WTC11 (cell line): ENCODE results near the gene ZSWIM6. TPM values are rescaled to one million over a fixed set of nuclear protein-coding genes. Genes with fewer than 3 reads are reported as not detected.

Experiments
- ATAC-seq: fragments of 200-7000 bp; cut with Tn5 transposase; 2 replicates; pipeline ENCODE4 v1.10.0; 2021; ENCODE audit warnings: mild to moderate bottlenecking, moderate library complexity
- CTCF ChIA-PET: fragments of 300-600 bp; sonication (Branson Sonifier 250); formaldehyde crosslinking; loops from one replicate; lab custom pipeline; 2021; ENCODE audit warnings: antibody characterized with exemption; lab: Charles Lee
- POLR2A ChIA-PET: fragments of 350-600 bp; sonication (Branson Sonifier 250); formaldehyde crosslinking; loops from one replicate; lab custom pipeline; 2021; ENCODE audit warnings: antibody characterized with exemption; lab: Charles Lee
- DNase-seq: peaks from one replicate; pipeline ENCODE4 v3.0.0; 2021; ENCODE audit warnings: low spot score
- H3K27ac Mint-ChIP-seq: 2 replicates; pipeline ENCODE4 v1.8.0; 2021; ENCODE audit warnings: mixed read lengths
- H3K27me3 Mint-ChIP-seq: 2 replicates; pipeline ENCODE4 v1.8.0; 2021; ENCODE audit warnings: low read depth, mild to moderate bottlenecking, moderate library complexity, mixed read lengths
- H3K36me3 Mint-ChIP-seq: 2 replicates; pipeline ENCODE4 v1.8.0; 2021; ENCODE audit warnings: mixed read lengths
- H3K4me1 Mint-ChIP-seq: 2 replicates; pipeline ENCODE4 v1.8.0; 2022; ENCODE audit warnings: mixed read lengths
- H3K4me3 Mint-ChIP-seq: 2 replicates; pipeline ENCODE4 v1.8.0; 2021; ENCODE audit warnings: mild to moderate bottlenecking, moderate library complexity, mixed read lengths
- H3K9me3 Mint-ChIP-seq: 2 replicates; pipeline ENCODE4 v1.8.0; 2021; ENCODE audit warnings: mixed read lengths
- AFF4 ChIP-seq: sonication (generic); formaldehyde crosslinking; IDR thresholded peaks from 2 replicates; pipeline ENCODE4 v1.8.1; 2023; ENCODE audit warnings: mild to moderate bottlenecking, missing genetic modification reagents, borderline replicate concordance
- AR ChIP-seq: fragments of 250-450 bp; sonication (Bioruptor Pico); IDR thresholded peaks from 2 replicates; pipeline ENCODE4 v1.9.0; 2021; ENCODE audit warnings: mild to moderate bottlenecking
- CREB1 ChIP-seq: sonication (generic); formaldehyde crosslinking; IDR thresholded peaks from 2 replicates; pipeline ENCODE4 v1.8.0; 2023; ENCODE audit warnings: mild to moderate bottlenecking, missing genetic modification reagents
- E2F4 ChIP-seq: sonication (generic); formaldehyde crosslinking; IDR thresholded peaks from 2 replicates; pipeline ENCODE4 v1.8.1; 2022; ENCODE audit warnings: low read depth, mild to moderate bottlenecking, moderate library complexity, missing genetic modification reagents, borderline replicate concordance
- FOXJ3 ChIP-seq: sonication (generic); formaldehyde crosslinking; IDR thresholded peaks from 2 replicates; pipeline ENCODE4 v1.9.0; 2021; ENCODE audit warnings: missing genetic modification reagents, mild to moderate bottlenecking, borderline replicate concordance
- JUN ChIP-seq: sonication (generic); formaldehyde crosslinking; IDR thresholded peaks from 2 replicates; pipeline ENCODE4 v1.8.0; 2023; ENCODE audit warnings: mild to moderate bottlenecking, missing genetic modification reagents
- MXD4 ChIP-seq: fragments of 250-450 bp; sonication (Bioruptor Pico); IDR thresholded peaks from 2 replicates; pipeline ENCODE4 v1.8.0; 2021; ENCODE audit warnings: mild to moderate bottlenecking, moderate library complexity, borderline replicate concordance
- NR1H2 ChIP-seq: sonication (generic); formaldehyde crosslinking; IDR thresholded peaks from 2 replicates; pipeline ENCODE4 v1.9.0; 2021; ENCODE audit warnings: mild to moderate bottlenecking, moderate library complexity, missing genetic modification reagents
- RELA ChIP-seq: sonication (generic); formaldehyde crosslinking; IDR thresholded peaks from 2 replicates; pipeline ENCODE4 v1.8.1; 2022; ENCODE audit warnings: missing genetic modification reagents, mild to moderate bottlenecking, borderline replicate concordance
- SMAD3 ChIP-seq: sonication (generic); formaldehyde crosslinking; IDR thresholded peaks from 2 replicates; pipeline ENCODE4 v1.8.0; 2022; ENCODE audit warnings: missing genetic modification reagents, mild to moderate bottlenecking, borderline replicate concordance
- TP53 ChIP-seq: sonication (generic); formaldehyde crosslinking; IDR thresholded peaks from 2 replicates; pipeline ENCODE4 v1.8.1; 2023; ENCODE audit warnings: mild to moderate bottlenecking, missing genetic modification reagents
- ZNF532 ChIP-seq: fragments of 250-450 bp; sonication (Bioruptor Pico); IDR thresholded peaks from 2 replicates; pipeline ENCODE4 v1.9.0; 2021; ENCODE audit warnings: mild to moderate bottlenecking, borderline replicate concordance
- total RNA-seq: library from RNA; stranded (reverse); gene quantifications from 3 replicates; pipeline ENCODE4 v1.2.3, GENCODE V29; 2021

ZSWIM6 gene
- total RNA-seq, 1 experiment from 2014 or later: 12.5 TPM

- TF ChIP-seq AR (CRISPR knock-in tag) (no peak), ZNF532 (CRISPR knock-in tag) (no peak)
Measured at GRCh38 chr5:61559722-61560121, 227.7 kb downstream of the ZSWIM6 start (continued).

- Mint-ChIP-seq H3K9me3 (no peaks in the 10 kb centered on the region; the same call in 1 of the 2 replicates), H3K4me3 (no peak overlapping the region), H3K27ac (no peak overlapping the region), H3K36me3 (no peaks in the 10 kb centered on the region), H3K27me3 (no peaks in the 10 kb centered on the region; the same call in 1 of the 2 replicates), H3K4me1 (peaks cover 4% of the 10 kb centered on the region; the same call in 1 of the 2 replicates)
- no peak for ATAC-seq
- no peak for DNase-seq
- CTCF ChIA-PET: no interaction called here
- no peak for TF ChIP-seq RELA (CRISPR knock-in tag)
- TF ChIP-seq SMAD3 (CRISPR knock-in tag): no peak
- no peak for TF ChIP-seq FOXJ3
- TF ChIP-seq ZNF532 (CRISPR knock-in tag): no peak
- TF ChIP-seq MXD4 (CRISPR knock-in tag): no peak
- no peak for TF ChIP-seq AR (CRISPR knock-in tag)
- no peak for TF ChIP-seq E2F4 (CRISPR knock-in tag)
- no peak for TF ChIP-seq CREB1 (CRISPR knock-in tag)
- no peak for TF ChIP-seq NR1H2
- no peak for TF ChIP-seq AFF4 (CRISPR knock-in tag)
- no peak for TF ChIP-seq TP53 (CRISPR knock-in tag)
- TF ChIP-seq JUN (CRISPR knock-in tag): no peak
- POLR2A ChIA-PET: no interaction called here
Measured at GRCh38 chr5:61563401-61563800, 231.3 kb downstream of the ZSWIM6 start.
